Right lobe of liver (tissue), 4 donors: ENCODE data around the gene CHRM4.

Experiments used
- CTCF ChIP-seq, 4 donors: fragments of 200-600 bp in 3 of 4; fragments of 450-650 bp in 1 of 4; IDR thresholded peaks; one replicate each; pipeline versions ENCODE4 v1.5.1 to v1.8.0; 2016 to 2022; ENCODE audit warnings: antibody characterized with exemption in 4 of 4, mild to moderate bottlenecking in 2 of 4
- POLR2A ChIP-seq: fragments of 450-650 bp; IDR thresholded peaks from one replicate; pipeline ENCODE4 v1.6.1; 2017; ENCODE audit warnings: antibody characterized with exemption, mild to moderate bottlenecking
- donor health status: DM: no; HTN: no; CAD: no.
- donor health status: DM: no; HTN: no; CAD: no.
- donor health status: DM: no; HTN: yes; CAD: no.

DNA sequence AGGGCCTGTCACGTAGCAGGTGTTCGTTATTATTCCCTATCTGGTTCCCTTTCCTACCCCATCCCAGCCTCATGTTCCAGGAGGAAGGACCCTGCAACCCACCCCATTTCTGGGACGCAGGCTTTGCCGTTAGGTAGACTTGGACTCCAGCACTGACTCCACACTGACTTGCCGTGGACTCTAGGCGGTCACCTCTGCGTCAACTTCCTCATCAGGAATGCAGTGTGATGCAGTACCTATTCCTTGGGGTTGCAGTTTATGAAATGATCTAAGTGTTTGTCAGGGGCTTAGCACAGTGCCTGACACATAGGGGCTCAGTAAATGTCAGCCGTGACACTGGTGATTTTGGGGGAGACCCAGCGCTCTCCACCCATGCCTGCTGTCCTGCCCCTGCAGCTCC, 27.5 kb downstream of the CHRM4 start:
- TF ChIP-seq POLR2A = no peak
- TF ChIP-seq CTCF (IDR thresholded peaks at IDR 0.05) = no peak
